NB4 (cell line): ENCODE measurements around the gene TUBGCP2.
"Not testable (repeated sequence)": the region's sequence is repeated elsewhere in the genome, so short reads cannot be mapped to it uniquely, and the experiment has no call there.

ENCODE experiments used
- POLR2A ChIP-seq: IDR thresholded peaks from 2 replicates; pipeline ENCODE4 v1.6.1; 2011; ENCODE audit warnings: mild to moderate bottlenecking; ENCODE audit not compliant: insufficient read length; ENCODE audit errors: extremely low read depth
- TF ChIP-seq, protein P1 (sequence below): IDR thresholded peaks from one replicate; pipeline ENCODE4 v1.5.1; 2012; ENCODE audit warnings: low read depth, low read length

DNA sequence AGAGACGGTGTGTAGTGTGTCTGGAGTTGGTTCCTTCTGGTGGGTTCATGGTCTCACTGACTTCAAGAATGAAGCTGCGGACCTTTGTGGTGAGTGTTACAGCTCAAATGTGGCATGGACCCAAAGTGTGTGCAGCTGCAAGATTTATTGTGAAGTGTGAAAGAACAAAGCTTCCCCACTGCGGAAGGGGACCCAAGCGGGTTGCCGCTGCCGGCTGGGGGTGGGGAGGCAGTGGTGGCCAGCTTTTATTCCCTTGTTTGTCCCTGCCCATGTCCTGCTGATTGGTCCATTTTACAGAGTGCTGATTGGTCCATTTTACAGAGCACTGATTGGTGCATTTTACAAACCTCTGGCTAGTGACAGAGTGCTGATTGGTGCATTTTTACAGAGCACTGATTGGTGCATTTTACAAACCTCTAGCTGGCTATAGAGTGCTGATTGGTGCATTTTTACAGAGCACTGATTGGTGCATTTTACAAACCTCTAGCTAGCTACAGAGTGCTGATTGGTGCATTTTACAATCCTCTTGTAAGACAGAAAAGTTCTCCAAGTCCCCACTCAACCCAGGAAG, 12.3 kb upstream of the TUBGCP2 start:
- TF ChIP-seq, protein P1, sequence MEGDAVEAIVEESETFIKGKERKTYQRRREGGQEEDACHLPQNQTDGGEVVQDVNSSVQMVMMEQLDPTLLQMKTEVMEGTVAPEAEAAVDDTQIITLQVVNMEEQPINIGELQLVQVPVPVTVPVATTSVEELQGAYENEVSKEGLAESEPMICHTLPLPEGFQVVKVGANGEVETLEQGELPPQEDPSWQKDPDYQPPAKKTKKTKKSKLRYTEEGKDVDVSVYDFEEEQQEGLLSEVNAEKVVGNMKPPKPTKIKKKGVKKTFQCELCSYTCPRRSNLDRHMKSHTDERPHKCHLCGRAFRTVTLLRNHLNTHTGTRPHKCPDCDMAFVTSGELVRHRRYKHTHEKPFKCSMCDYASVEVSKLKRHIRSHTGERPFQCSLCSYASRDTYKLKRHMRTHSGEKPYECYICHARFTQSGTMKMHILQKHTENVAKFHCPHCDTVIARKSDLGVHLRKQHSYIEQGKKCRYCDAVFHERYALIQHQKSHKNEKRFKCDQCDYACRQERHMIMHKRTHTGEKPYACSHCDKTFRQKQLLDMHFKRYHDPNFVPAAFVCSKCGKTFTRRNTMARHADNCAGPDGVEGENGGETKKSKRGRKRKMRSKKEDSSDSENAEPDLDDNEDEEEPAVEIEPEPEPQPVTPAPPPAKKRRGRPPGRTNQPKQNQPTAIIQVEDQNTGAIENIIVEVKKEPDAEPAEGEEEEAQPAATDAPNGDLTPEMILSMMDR, result not testable (repeated sequence)
- not testable (repeated sequence) for TF ChIP-seq POLR2A
